Astrocyte (in vitro differentiated cells and primary cell): ENCODE data around the gene CMSS1.

Experiments used
- CTCF ChIP-seq: IDR thresholded peaks from 2 replicates; pipeline ENCODE4 v1.5.1; 2011; ENCODE audit warnings: low read depth, mild to moderate bottlenecking, inconsistent platforms, low read length, moderate library complexity; ENCODE audit not compliant: insufficient read depth
- EZH2 ChIP-seq: IDR thresholded peaks from 2 replicates; pipeline ENCODE4 v1.6.1; 2012; ENCODE audit warnings: mild to moderate bottlenecking, low read length, inconsistent platforms; ENCODE audit not compliant: insufficient read depth

- no peak for TF ChIP-seq CTCF
- TF ChIP-seq EZH2: no peak
Measured at GRCh38 chr3:100170486-100170885, 352.8 kb downstream of the CMSS1 start.
